Jurkat, Clone E6-1 (cell line): ENCODE data around the gene ATP11C.
"Not testable (repeated sequence)": the region's sequence is repeated elsewhere in the genome, so short reads cannot be mapped to it uniquely, and the experiment has no call there.

Experiments
- DNase-seq: peaks from one replicate; pipeline ENCODE4 v3.0.0-alpha.2; 2011; ENCODE audit warnings: low read depth, low spot score
- H3K4me3 ChIP-seq: 2 replicates; pipeline ENCODE4 v1.5.1; 2011; ENCODE audit warnings: mild to moderate bottlenecking, low read length, control low read depth, moderate library complexity

Gene ATP11C

DNA sequence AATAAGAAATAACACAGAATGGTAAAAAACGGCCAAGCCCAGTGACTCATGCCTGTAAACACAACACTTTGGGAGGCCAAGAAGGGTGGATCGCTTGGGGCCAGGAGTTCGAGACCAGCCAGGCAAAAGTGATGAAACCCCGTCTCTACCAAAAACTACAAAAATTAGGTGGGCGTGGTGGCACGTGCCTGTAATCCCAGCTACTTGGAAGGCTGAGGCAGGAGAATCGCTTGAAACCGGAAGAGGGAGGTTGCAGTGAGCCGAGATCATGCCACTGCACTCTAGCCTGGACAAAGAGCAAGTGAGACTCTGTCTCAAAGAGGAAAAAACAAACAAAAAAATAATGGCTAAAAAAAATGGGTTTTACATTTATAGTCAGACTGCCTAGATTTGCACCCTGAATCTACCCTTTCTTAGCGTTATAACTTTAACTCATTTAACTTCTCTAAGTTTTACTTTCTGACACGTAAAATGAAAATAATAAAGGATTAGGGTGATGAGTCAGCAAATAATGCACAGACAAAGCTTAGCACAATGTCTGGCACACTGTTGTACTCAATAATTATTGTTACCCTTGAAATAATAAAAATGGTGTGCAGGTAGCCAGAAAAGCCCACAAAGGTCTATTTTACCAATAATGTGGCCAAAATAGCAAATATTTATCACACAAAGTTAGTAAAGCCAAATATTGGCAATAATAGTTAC is 55.0 kb downstream of the ATP11C start:
- H3K4me3 ChIP-seq: no peak overlapping the region
- DNase-seq: no peak

DNA sequence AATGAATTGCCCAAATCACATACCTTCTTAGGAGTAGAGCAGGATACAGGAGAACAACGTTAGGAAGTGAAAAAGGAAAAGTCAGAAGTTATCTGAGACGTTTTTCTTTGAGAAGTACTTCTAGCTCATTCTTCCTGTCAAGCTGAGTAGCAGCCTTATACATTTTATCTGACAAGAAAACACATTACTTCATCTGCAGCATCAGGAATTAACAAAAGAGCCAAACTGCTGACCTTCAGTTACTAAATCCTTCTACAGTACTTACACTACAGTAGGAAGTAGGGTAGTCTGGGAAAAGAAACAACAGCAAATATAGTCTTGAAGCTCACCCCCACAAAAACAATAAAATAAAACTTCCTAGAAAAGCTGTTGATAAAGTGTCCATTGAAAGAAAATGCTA is 57.0 kb downstream of the ATP11C start:
- no peak overlapping the region for H3K4me3 ChIP-seq
- DNase-seq: no peak

DNA sequence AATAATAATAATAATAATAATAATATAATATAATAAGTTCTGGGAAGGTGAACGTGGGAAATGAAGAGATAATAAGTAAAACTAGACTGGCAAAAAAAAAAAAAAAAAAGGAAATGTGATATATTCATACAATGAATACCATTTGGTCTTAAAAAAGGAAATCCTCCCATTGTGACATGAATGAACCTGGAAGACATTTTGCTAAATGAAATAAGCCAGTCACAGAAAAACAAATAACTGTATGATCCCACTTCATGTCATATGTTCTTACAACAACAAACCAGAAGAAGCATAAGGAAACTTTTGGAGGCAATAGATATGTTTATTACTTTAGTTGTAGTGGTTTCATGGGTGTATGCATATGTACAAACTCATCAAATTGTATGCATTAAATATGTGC is 63.1 kb downstream of the ATP11C start:
- no peak overlapping the region for H3K4me3 ChIP-seq
- no peak for DNase-seq

DNA sequence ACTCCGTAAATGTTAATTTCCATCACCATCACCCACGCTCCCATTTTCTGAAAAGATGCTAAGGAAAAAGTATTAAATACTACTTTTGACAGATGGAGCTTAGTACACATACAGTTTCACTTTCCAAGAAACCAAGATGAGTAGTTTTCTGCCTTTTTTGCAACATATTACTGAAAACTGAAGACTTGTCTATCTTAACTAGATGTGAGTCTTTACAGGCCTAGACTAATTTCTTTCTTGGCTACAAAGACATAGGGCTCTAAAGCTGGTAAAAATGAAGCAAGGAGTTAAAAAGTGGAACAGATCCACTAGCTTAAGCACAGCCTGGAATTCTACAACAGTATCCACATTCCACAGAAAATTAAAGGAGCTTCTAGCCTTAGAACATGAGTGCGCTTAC is 68.2 kb downstream of the ATP11C start:
- H3K4me3 ChIP-seq: no peak overlapping the region
- no peak for DNase-seq

DNA sequence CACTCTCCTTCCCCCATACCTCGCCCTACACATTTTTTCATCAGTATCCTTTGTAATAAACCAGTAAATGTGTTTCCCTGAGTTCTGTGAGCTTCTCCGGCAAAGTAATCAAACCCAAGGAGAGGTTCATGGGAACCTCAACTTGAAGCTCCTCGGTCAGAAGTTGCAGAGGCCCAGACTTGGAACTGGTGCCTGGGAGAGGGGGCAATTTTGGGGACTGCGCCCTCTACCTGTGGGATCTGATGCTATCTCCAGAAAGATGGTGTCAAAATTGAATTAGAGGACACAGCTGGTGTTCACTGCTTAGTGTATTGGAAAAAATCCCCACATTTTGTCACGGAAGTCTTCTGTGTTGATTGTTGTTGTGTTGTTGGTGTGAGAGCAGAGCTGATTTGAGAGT is 70.6 kb downstream of the ATP11C start:
- DNase-seq: no peak

DNA sequence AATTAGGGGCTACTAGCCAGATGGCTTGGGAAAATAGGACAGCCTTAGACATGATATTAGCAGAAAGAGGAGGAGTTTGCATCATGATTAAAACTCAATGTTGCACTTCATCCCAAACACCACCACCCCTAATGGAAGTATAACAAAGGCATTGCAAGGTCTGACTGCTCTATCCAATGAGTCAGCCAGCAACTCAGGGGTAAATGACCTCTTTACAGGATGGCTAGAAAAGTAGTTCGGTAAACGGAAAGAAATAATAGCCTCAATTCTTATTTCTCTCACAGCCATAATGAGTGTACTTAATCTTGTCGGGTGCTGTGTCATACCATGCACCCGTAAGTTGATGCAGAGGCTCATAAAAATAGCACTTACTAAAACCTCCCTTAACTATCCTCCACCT is 76.0 kb downstream of the ATP11C start:
- not testable (repeated sequence) for H3K4me3 ChIP-seq, DNase-seq

More for the DNA sequence above, 70.6 kb downstream of the ATP11C start:
- no peak overlapping the region for H3K4me3 ChIP-seq

DNA sequence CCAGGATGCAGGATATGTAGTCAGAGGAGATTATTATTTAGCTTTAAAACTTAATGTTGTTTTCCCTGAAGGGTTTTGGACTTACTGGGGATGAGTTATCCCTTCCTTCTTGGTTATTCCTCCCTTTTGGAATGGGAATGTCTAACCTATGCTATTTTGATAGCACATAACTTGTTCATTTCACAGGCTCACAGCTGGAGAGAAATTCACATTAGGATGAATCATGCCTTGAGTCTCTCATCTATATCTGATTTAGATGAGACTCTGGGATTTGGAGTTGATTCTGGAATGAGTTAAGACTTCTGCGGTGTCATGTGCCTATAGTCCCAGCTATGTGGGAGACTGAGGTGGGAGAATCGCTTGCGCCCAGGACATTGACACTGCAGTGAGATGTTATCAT is 81.1 kb downstream of the ATP11C start:
- H3K4me3 ChIP-seq: no peak overlapping the region
- DNase-seq: no peak

DNA sequence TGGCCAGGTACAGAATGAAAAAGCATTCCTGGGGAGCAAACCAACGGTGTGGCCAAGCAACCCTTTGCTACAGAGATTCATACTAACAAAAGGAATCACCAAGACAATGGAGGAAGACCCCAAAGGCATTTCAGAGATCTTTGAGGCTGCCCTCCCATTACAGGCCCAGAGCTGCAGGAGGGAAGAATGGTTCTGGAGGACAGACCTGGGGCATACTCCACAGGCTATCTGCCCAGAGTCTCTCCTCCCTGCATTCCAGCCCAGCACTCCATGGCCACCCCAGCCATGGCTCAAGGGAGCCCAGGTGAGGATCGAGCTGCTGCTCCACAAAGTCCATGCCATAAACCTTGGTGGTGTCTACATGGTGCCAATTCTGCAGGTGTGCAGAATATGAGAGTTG is 81.9 kb downstream of the ATP11C start:
- no peak overlapping the region for H3K4me3 ChIP-seq
- no peak for DNase-seq

DNA sequence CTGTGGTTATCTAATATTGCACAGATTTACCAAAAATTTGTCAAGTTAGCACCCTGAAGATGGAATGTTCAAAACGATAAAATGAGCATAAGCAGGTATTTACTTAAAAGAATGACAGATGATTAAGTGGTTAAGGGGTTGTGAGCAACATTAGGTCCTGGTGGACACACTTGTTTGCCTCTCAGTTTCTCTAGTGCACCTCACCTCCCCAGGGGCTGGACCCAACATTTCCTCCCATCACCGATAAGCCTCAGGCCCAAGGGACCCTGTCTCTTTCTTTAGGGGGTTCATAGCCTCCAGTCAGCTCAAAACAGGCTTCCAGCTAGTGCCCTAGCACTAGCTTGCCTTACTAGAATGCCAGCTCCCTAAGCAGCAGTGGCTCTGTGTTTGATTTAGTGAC is 88.0 kb downstream of the ATP11C start:
- no peak overlapping the region for H3K4me3 ChIP-seq
- no peak for DNase-seq

DNA sequence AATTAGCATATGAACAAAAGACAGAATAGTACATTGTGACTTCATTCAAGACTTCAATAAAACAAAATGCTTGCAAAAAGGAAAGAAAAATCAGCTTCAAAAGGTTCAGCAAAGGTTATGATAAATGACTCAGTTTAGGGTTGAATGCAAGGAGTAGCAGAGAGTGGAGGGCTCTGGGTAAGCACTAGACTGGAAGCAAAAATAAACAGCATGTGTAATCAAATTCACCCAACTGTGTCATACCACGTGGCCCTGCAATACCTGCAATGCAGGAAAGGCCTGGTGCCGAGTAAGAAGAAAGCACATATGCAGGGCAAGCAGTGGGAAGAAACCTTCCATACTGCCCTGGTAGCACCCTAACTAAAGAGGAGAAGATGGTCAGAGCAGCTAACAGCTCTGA is 88.7 kb downstream of the ATP11C start:
- DNase-seq: no peak

DNA sequence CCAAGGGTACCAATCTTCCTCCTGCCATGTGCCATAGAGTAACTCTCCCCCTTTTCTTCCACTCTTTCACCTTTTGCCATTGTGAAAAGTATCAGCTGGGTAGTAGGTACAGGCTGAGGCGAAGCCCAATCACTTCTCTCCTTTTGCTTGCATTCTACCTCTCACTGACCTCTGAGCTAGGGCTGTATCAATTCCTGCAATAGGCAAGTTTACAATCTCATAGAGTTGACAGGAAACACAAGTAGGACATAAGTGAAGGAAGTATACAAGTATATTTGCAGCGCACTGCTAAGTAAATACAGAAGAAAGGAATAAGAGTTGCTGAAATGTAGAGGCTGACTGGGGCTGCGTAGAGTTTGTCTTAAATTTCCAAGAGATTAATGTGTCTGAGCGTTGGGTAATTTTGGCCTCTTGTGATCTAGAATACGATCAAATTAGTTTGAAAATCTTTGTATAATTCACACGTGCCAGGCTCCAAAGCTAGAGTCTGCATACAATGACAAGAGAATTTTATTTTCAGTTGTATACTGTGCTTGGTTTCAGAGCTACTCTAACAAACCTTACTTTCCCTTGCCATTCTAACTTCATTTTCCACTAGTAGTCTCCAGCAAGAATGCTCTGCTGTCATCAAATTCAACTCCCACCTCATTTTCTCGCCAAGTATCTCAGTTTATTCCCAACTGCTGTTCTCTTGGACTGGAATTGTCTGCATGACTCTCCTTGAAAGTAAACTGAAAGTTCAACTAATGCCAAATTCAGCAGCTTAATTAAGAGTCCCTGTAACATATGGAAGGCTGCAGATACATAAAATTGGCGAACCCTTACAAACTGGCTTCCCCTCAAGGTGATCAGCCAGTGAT is 90.3 kb downstream of the ATP11C start:
- H3K4me3 ChIP-seq: no peak overlapping the region
- no peak for DNase-seq

More for the DNA sequence above, 88.7 kb downstream of the ATP11C start:
- no peak overlapping the region for H3K4me3 ChIP-seq

DNA sequence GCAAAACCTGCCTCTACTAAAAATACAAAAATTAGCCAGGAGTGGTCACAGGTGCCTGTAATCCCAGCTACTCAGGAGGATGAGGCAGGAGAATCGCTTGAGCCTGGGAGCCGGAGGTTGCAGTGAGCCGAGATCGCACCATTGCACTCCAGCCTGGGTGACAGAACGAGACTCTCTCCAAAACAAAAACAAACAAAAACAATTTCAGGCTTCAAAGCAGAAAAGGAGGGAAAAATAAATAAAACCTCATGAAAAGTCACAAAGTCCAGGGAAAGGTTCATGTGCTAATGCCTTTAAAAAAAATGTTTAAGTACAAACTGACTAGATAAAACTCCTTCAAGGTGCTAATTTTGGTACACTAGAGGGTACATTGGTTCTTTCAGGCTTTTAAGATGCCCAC is 96.5 kb downstream of the ATP11C start:
- DNase-seq, H3K4me3 ChIP-seq: not testable (repeated sequence)

DNA sequence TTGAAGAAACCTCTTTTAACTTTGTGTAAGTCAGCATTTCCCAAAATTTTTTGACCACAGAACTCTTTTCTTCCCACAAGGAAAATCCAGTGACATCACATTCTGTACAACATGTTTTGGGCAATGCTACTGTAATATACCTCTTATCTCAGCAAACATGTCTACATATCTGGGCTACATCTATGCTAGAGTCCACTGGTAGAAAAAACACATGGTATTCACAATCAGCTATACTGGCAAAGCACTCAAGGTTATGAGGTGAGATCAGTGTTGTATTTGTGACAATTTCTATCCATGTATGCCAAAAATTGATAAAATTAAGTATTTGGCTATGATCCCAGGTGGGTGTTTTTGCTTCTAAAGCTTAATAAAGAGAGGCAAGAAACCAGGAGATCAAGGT is 98.0 kb downstream of the ATP11C start:
- H3K4me3 ChIP-seq: no peak overlapping the region
- DNase-seq: no peak

DNA sequence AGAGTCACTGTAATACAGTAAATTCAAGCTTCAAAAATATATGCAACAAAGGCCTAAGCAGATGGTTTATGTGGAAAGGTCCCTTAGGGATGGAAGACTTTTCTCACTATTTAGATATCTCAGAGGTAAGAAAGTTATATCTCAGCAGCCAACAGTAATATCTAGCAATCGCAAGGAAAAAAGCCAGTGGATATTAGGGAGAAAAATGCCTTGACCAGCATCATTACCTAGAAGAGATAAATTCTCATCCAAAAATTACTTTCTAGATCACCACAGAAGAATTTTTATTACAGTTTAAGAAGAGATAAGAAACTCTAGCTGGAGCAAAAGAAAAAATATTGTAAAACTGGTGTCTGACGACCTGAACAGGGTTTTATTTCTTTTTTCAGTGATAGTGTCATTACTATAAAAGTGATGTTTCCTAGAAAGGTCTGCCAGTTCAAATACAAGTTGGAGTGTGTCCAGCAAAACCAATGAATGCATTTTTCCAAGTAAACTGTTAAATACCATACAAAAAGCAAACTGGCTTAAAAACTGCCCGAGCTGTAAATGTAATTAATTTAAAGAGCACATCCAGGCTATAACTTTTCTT is 100.0 kb downstream of the ATP11C start:
- H3K4me3 ChIP-seq: no peak overlapping the region
- DNase-seq: no peak

DNA sequence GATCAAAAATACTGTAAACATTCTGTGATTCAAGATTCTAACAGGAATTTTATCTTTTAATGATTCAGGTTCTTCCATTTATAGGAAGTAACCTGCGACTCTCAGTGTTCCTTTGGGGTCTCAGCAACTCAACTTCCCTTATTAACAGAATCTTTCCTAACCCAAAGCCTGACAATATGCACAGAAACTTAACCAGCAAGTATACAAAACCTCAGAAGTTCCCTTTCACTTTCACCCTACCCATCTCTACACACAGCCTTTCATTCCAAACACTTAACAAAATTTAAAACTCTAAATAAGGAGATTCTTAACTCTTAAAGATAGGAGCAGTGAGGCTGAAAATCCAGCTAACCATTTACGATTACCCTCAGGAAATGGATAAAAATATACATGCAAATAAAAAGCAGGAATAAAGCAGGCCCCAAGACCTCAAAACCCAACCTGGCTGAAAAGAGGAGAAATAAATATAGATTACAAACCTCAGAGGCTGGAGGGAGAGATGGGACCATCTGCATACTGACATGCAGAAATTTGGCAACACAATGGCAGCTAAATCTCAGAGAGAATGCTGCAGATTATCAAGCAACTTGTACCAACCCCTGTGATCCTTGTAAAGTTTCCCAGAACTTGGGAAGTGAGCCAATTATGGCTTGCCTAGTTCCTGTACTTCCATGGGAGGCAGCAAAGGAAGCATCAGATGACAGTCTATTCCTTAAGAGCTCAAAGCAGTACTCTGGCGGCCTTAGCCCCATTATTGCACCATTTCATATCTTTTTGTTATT is 101.0 kb downstream of the ATP11C start:
- H3K4me3 ChIP-seq: no peak overlapping the region
- DNase-seq: no peak

DNA sequence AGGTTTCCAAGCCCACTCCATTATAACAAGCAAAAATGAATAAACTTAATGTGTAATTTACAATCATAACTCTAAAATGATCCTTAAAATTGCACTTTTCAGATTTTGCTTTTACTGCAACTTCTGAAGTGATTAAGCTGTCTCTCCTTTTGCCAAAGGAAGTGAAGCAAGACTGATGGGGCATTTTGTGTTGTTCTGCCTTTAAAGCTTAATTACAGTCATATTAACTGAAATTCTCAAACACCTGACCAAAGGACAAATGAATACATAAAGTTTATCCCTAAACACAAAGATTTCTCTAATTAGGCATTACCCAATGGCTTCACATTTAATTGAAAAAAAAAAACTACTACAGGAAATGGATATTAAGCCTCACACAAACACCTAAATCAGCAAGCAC is 101.8 kb downstream of the ATP11C start:
- no peak for DNase-seq

DNA sequence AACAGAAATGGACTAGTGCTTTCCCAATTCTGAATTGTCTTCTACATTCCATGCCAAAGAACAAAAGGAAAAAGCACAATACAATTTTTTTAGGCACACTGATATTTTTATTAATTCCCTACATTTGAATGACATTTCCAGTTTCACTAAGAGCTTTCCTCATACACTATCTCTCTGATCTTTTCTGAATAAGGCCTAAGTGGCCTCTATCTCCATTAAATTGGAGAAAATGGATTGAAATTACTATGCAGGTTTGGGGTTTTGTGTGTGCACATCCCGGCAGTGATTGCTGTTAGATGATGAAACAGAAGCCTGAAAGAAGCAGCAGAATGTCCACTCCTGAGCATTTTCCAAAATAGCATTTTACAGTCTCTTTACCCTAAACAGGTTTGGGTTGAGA is 104.0 kb downstream of the ATP11C start:
- no peak overlapping the region for H3K4me3 ChIP-seq
- no peak for DNase-seq

More for the DNA sequence above, 101.8 kb downstream of the ATP11C start:
- H3K4me3 ChIP-seq: no peak overlapping the region

DNA sequence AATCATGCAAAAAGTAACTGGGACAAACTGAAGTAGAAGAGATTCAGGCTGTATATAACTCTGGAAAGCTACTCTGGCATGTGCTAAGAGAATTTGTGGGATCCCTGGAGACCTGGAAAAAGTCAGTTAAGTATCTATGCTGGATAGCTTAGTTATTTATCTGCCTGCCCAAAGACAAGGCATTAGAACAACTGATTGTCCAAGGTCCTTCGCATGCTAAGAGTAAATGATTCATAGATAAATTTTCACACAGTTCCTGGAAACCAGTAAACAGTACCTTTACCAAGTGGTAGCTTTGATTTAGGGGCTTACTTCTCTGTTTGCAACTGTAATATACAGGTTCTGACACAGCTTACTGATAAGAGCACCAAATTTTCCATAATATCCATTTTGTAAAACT is 104.8 kb downstream of the ATP11C start:
- no peak overlapping the region for H3K4me3 ChIP-seq

More for the DNA sequence above, 104.8 kb downstream of the ATP11C start:
- DNase-seq: no peak
